GM18520 (cell line): ENCODE measurements around the gene SPOP.

Experiments
- ATAC-seq: cut with Tn5 transposase; IDR thresholded peaks from one replicate; pipeline ENCODE4 v1.9.1; 2021; ENCODE audit not compliant: unreplicated experiment

The SPOP gene

DNA sequence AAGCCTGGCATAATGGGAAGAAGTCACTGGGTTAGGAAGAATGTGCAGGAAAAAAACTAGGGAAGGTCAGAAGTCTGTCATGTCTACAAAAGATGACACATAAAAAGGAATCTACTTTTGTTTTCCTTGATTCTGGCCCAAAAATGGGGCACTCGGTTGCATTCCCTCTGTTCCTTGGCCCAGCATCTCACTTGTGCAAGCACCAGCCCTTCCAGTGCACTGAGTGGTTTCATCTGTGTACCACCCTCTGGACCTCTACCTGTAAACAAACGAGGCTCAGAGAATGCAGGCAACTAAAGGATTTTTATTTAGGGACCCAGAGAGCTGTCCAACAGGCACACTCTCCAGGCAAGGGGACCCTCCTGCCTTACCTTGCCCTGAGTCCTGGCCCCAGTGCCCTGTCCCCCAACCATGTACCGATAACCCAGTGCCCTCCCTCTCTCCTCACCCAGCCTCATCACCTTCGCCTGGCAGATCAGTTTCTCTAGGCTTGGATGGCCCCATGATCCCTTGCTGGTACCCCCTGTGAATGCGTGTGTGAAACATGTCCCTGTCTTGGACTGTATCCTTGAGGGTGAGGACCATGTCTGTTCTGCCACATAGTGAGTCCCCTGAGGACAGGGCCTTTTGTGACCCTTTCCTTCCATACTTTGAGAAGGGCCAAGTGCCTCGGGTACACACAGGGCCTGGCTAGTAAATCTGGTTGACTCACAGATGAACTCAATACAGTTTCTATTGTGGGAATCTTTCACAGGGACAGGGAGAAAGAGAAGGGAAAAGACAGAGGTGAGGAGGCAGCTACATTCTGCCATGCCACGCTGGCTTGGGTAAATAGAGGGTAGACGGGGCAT lies 88.9 kb downstream of the SPOP start:
- ATAC-seq, result no peak

DNA sequence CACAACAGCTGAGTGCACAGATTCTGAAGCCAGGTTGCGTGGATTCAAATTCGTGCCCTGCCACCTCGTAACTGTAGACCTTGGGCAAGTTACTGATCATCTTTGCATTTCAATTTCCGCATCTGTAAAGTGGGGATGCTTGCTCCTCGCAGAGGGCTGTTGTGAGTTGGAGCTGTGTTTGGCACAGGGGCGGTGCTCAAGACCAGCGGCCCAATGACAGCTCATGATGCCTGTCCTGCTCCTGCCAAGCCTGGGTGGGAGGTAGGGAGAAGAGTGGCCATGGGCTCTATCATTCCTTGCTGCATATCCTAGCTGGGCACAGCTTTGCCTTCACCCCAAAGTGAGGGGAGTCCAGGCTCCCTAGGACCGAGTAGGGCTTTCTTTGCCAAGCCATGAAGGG lies 89.6 kb downstream of the SPOP start:
- ATAC-seq, result no peak

DNA sequence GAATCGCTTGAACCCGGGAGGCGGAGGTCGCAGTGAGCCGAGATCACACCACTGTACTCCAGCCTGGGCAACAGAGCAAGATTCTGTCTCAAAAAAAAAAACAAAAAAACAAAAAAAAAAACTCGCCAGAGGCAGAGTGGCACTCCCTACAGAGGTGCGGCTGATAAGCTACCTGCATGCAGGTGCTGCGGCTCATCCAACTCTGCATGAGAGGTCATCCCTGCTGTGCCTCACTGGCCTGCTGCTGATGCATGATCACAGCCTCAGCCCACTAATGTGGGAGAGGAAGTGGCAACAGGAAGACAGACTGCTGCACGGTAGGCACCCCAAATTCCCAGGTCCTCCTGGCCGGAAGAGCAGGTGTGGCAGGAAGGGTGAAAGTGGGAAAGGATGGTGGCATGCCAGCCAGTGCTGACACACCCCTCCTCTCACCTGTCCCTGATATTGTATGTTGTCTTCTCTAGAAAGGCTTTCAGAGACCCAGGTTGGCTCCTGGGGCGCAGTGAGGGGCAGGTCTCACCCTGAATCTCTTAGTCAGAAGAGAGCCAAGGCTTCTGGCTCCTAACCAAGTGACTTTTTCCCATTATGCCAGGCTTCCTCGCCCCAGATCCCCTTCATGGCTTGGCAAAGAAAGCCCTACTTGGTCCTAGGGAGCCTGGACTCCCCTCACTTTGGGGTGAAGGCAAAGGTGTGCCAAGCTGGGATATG lies 90.4 kb downstream of the SPOP start:
- ATAC-seq, result no peak

DNA sequence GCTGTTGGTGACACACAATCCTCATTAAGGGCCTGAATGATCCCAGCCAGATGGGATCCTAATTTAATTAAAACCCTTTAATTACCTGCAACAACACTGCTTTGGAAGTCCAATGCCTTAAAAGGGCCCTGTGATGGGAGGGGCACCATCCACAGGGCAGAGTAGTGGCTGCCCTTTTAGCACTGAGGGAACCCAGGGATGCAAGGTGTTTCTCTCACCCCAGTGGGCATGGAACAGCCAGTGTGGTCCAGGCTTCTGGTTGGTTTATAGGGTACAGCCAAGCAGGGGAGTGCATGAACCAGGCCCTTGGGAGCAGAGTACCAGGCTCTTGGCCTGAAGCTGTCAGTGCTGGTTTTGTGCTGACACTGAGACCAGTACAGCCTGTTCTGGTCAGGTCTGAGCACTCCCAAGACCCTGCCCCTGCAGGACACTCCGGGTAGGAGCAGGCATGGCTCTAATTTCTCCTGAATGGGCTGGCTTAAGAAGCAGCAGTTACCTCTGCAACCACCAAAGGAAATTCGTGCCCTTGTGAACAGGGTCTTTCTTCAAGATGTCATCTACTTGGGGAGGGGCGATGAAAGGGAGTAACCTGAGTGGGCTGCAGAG lies 92.4 kb downstream of the SPOP start:
- no peak for ATAC-seq

DNA sequence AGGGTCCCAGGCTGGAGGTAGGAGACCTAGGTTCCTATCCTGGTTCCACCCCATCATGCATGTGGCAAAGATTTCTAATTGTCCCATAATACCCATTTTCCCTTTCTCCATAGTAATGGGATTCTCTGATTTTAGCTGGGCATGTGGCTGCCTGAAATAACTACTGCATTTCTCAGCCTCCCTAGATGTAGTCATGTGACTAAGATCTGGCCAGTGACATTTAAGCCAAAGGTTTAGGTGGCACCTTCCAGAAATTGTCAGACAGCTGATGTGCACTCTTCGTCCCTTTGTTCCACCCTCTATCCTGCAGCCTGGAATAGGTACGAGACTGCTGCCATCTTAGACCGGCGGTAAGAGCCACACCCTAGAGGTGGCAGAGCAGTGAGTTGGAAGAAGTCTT lies 94.0 kb downstream of the SPOP start:
- ATAC-seq, result no peak

DNA sequence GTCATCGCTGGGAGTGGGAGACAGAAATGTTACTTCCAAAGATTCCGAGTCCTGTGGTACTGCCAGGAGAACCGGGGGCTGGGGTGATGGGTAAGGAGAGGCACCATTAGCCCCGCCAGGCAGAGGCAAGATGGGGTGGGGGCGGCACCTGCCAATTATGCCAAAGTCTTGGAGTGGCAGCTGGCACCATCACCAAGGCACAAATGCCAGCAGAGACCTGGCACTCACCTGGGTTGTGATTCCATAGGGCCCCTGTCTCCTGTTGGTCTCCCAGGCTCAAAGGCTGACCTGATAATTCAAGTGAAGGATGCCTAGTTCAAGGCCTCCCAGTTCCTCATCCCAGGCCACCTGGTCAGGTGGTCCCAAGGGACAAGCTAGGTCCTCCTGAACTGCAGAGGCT lies 94.7 kb downstream of the SPOP start:
- ATAC-seq, result no peak

DNA sequence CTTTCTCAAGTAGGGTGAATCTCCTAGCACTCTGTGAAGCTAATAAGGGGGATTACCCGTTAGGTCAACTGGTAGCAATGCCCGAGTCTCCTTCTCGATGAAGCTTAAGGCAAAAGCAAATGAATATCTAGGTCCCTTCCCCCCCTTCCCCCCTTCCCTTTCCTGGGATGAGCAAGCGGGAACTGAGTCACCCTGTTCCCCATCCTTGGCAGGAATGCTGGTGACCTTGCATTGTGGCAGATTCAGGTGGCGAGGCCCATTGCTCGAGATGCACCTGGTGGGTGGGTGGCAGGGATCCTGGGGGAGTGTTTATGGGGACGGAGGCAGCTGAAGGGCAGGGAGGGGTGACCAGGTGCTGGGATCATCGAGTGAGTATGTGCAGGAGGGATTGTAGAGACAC lies 95.1 kb downstream of the SPOP start:
- no peak for ATAC-seq

DNA sequence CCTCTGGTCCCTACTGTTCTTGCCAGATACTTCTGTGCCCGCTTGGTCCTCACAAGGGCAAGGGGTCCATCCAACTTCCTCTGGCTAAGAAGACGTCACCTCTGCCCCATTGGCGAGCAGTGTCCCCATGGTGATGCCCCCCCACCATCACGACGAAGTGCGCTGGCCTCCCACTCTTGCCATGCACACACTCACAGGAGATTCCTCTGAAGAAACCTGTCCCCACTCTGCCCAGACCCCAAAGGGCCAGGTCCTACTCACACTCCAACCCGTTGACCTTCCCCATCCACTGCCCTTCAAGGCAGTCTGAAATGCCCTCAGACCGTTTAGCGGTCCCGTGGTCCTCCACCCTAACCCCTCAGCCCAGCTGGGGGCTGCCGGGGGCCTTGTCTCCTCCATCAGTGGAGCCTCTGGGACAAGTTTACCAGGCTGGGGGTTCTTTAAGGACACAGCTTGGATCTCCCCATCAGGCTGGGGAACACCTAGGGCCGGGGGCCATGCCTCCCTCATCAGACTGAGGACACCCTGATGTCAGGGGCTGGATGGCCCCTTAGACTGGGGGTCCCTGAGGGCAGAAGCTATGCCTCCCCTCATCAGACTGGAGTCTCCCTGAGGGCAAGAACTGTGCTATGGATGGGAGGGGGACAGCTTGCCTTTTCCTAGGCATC lies 95.7 kb downstream of the SPOP start:
- ATAC-seq, result no peak

DNA sequence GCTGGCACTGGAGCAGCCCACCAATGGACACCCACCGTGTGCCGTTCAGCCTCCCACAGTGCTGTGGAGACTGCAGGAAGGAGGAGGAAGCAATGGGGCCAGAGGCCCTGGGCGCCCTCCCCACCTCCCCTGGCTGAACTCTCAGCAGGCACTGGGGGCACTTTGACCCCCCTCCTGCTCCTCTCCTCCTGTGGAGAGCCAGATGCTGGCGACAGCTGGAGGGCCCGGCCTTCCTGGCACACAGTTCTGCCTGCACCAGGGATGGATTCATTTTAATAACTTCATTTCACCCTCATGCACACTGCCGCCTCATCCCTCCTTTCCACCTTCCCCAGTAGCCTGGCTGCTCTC lies 96.3 kb downstream of the SPOP start:
- no peak for ATAC-seq

DNA sequence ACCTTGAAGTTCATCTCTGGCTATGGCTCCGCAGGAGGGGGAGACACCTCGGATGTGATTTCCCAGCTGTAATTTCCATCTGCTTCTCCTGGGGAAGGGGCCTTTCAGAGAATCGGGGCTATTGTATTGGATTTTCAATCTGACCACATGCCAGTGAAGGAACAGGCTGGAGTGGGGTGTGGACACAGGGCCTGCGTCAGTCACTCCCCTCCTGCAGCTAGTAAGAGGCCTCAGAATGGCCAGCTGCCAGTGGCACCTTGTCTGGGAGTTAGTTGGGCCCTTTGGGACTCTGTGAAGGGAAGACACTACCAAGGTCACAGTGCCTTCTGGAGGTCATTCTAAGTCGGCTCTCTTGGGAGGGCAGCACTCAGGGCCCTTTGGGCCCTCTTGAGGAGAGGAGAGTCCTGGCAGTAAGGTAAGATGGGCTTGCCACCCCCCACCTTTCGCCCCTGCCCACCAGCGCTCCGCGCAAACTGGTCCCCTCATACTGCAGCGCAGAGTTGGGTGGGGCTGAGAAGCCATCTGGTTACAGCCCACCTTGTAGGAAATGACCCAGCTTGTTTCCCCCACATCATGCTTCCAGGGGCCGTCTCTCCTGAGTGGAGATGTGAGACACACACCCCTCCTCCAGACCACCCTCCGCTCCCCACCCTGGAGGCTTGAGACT lies 96.8 kb downstream of the SPOP start:
- no peak for ATAC-seq

DNA sequence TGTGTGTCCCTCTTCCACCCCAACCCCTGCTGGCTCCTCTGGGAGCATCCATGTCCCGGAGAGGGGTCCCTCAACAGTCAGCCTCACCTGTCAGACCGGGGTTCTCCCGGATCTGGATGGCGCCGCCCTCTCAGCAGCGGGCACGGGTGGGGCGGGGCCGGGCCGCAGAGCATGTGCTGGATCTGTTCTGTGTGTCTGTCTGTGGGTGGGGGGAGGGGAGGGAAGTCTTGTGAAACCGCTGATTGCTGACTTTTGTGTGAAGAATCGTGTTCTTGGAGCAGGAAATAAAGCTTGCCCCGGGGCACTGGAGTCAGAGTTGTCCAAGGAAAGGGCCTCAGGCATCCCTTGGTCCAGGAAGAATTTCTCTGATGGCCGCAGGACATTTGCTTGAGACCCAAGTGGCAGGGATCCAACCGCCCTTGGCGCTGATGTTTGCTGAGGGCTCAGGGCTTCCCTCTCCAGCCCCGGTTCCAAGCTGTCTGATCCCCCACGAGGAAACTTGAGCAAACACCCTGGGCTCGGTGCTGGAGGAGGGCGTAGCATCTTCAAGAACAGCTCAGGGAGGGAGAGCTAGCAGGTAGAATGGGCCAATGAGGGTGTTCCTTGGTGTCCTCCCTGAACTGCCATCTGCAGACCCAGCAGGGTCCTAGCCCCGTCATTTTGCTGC lies 97.7 kb downstream of the SPOP start:
- no peak for ATAC-seq

DNA sequence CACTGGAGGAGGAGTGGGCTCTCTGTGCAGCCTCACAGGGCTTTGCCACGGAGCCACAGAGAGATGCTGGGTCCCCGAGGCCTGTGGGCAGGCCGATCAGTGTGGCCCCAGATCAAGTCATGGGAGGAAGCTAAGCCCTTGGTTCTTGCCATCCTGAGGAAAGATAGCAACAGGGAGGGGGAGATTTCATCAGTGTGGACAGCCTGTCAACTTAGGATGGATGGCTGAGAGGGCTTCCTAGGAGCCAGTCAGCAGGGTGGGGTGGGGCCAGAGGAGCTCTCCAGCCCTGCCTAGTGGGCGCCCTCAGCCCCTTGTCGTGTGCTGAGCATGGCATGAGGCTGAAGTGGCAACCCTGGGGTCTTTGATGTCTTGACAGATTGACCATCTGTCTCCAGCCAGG lies 98.4 kb downstream of the SPOP start:
- ATAC-seq, result no peak

DNA sequence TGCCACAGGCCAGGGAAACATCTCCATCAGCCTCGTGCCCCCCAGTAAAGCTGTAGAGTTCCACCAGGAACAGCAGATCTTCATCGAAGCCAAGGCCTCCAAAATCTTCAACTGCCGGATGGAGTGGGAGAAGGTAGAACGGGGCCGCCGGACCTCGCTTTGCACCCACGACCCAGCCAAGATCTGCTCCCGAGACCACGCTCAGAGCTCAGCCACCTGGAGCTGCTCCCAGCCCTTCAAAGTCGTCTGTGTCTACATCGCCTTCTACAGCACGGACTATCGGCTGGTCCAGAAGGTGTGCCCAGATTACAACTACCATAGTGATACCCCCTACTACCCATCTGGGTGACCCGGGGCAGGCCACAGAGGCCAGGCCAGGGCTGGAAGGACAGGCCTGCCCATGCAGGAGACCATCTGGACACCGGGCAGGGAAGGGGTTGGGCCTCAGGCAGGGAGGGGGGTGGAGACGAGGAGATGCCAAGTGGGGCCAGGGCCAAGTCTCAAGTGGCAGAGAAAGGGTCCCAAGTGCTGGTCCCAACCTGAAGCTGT lies 98.9 kb downstream of the SPOP start:
- ATAC-seq, result no peak

DNA sequence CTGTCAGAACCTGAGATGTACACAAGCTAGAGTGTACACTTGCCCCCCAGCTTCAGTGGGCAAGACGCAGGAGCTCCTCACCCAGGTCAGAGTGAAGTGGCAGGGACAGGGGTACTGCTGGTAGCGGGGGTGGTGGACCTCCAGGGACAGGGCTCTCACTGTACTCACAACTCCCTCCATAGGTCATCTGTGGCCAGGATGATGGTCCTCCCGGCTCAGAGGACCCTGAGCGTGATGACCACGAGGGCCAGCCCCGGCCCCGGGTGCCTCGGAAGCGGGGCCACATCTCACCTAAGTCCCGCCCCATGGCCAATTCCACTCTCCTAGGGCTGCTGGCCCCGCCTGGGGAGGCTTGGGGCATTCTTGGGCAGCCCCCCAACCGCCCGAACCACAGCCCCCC lies 99.5 kb downstream of the SPOP start:
- no peak for ATAC-seq

DNA sequence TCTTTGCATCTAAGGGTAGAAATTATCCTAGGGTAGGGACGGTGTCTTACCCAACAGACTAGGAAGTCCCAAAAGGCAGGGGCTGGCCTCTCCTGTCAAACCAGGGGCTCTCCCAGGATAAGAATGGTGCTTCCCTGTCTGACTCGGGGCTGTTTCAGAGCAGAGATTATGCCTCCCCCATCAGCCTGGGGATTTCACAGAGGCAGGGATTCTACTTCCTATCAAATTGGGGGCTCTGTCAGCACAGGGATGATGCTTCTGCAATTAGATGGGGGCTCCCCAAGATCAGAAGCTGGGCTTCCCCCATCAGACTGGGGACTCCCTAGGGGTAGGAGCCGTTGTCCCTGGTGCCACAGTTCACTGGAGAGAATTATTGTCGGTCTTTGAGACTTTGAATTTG lies 99.9 kb downstream of the SPOP start:
- ATAC-seq, result no peak

DNA sequence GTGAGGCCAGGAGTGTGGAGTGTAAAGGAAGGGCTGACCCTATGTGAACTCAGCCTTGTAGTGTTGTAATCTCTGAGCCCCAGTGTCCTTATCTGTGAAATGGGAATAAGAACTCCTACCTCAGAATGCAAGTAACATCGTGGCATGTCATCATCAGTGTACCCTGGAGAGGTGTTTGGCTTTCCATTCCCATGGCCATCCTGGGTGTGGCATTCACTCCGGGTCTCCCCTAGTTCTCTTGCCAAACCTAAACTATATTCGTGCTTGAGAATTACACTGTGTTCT lies 100.3 kb downstream of the SPOP start:
- no peak for ATAC-seq

DNA sequence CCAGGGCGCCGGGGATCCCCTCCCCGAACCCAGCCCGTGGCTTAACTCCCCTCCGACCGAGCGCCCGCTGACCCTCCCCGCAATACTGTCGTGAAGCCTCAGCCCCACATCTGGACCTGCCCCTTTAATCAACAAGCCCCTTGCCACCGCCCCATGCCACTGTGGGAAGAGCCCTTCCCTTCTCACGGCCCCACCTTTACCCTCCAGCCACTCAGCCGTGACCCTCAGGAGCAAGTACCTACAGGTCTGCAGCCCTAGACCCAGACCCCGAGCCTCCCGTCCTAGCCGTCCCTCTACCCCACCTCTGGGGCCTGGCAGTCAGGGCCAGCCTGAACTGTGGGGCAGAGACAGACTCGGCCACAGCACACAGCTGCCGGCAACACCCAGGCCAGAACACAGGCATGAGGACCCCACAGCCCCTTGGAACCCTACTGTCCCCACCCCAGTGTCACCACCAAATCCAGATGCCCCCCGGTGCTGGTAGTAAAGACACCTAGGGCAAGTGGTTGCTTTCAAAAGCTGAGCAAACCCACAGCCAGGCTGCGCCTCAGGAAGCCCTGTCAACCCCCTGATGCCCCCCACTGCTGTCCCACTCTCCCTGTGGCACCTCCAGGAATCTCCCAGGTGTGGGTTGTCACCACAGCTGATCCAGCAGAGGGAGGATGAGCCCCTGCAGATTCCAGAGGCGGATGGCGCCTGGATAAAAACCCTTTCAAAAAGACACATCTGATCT lies 100.8 kb downstream of the SPOP start:
- ATAC-seq, result no peak

DNA sequence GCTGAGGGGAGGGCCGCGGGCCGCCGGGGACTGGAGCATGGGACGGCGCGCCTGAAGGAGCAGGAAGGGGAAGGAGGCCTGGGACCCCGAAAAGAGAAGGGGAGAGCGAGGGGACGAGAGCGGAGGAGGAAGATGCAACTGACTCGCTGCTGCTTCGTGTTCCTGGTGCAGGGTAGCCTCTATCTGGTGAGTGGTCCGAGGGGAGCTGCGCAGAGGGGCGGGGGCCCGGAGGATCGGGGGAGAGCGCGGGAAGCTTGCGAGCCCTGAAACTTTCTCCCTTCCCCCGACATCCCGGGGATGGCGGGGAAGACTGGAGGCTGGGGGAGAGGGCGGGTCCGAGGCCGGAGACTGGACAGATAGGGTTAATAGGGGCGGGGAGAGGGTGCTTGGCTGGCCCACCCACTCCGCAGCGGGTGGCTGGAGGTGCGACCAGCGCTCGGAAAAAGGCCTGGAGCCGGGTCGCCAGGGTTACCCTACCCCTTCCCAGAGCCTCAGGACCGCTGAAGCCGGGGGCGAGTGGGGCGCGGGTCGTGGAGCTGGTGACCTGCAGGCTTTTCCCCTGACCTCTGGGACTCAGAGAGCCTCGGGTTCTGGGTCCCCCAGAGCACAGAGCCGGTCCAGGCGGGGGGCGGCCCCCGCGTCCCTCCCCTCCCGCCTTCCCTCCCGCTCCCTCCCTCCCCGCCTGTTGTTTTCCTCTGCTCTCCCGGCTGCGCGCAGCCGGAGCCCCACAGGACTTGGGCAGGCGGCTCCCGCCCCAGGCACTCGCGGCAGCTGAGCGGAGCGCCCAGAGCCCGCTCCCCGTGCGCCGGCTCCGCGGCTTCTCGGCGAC lies 101.6 kb downstream of the SPOP start:
- ATAC-seq, result no peak

DNA sequence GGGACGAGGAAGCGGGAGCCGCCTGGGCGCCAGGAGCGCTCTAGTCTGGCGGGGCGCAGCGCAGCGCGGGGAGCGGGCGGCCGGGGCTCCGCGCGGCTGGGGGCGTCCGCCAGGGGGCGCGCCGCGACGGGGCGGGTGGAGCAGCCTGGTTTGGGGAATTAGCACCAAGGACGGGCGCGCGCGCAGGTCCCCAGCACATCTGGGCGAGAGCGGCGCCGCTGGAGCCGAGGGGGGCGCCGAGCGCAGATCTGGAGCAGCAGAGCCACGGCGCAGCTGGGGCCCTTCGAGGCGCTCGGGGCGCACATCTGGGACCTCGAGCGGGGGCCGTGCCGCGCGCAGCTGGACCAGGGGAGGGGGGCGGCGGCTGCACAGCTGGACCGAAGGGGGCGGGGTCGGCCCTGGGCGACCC lies 102.2 kb downstream of the SPOP start, which contains the start of gene NXPH3:
NXPH3 (plus strand) TSS at position 193 of the 409 bp plus-strand sequence. CDS start 349 bp downstream, outside the sequence.
- peak; percentile 38 for ATAC-seq
